ENCODE data around the gene ELMO2.

GRCh38 chr20:46333161-46333991 lies 73.0 kb downstream of the ELMO2 start:
- no peak for TF ChIP-seq CTCF (IDR thresholded peaks at IDR 0.05)
- TF ChIP-seq ZFX (IDR thresholded peaks at IDR 0.05; ENCODE audit: borderline replicate concordance), result no peak

All from 22Rv1 (cell line).